IMR-90 (cell line): Measurements from ENCODE around the gene HK3. TPM values are rescaled to one million over a fixed set of nuclear protein-coding genes. Genes with fewer than 3 reads are reported as not detected.

ENCODE experiments used
- ATAC-seq: fragments of 200-7000 bp; cut with Tn5 transposase; 2 replicates; pipeline ENCODE4 v1.9.1; 2020; ENCODE audit warnings: low read depth, mild to moderate bottlenecking, moderate library complexity
- BruUV-seq: library from RNA; stranded (reverse); fragments of 400-500 nt; replicated peaks from 2 replicates; lab custom pipeline; 2021; lab: Mats Ljungman, UMichigan
- CTCF ChIA-PET: fragments of 300-600 bp; formaldehyde crosslinking; extraction: SDS; loops from one replicate; lab custom pipeline; 2021; ENCODE audit warnings: antibody characterized with exemption; lab: Yijun Ruan, JAX
- POLR2A ChIA-PET: fragments of 300-600 bp; sonication (Branson Sonifier 250); formaldehyde crosslinking; loops from one replicate; lab custom pipeline; 2022; ENCODE audit warnings: antibody characterized with exemption; ENCODE audit not compliant: unreplicated experiment; lab: Charles Lee
- DNase-seq: peaks from one replicate; pipeline ENCODE4 v3.0.0; 2013
- H2AFZ ChIP-seq: replicated peaks from 2 replicates; pipeline ENCODE3; 2013; ENCODE audit warnings: low read length, mild to moderate bottlenecking; ENCODE audit not compliant: poor library complexity
- H2AK5ac ChIP-seq: 2 replicates; pipeline ENCODE4 v1.6.1; 2013; ENCODE audit warnings: low read depth, low read length, inconsistent platforms
- H2AK9ac ChIP-seq: replicated peaks from 2 replicates; pipeline ENCODE3; 2013; ENCODE audit warnings: mild to moderate bottlenecking, low read depth, low read length, moderate library complexity; ENCODE audit not compliant: poor library complexity
- H2BK120ac ChIP-seq: 2 replicates; pipeline ENCODE4 v1.6.1; 2013; ENCODE audit warnings: low read depth, low read length, inconsistent platforms
- H2BK15ac ChIP-seq: 3 replicates; pipeline ENCODE4 v1.6.1; 2013; ENCODE audit warnings: low read depth, low read length, inconsistent platforms
- H2BK20ac ChIP-seq: 2 replicates; pipeline ENCODE4 v1.6.1; 2013; ENCODE audit warnings: low read depth, mild to moderate bottlenecking, inconsistent platforms, low read length, moderate library complexity
- H2BK5ac ChIP-seq: 2 replicates; pipeline ENCODE4 v1.6.1; 2013; ENCODE audit warnings: mild to moderate bottlenecking, low read depth, low read length, inconsistent platforms; ENCODE audit not compliant: poor library complexity, severe bottlenecking
- H3K14ac ChIP-seq: replicated peaks from 2 replicates; pipeline ENCODE4 v1.6.1; 2013; ENCODE audit warnings: low read depth, low read length, inconsistent platforms
- H3K18ac ChIP-seq: 2 replicates; pipeline ENCODE4 v1.6.1; 2013; ENCODE audit warnings: low read depth, low read length, control low read depth
- H3K23ac ChIP-seq: 2 replicates; pipeline ENCODE4 v1.6.1; 2013; ENCODE audit warnings: low read depth, low read length, inconsistent platforms
- H3K27ac ChIP-seq: 2 replicates; pipeline ENCODE4 v1.5.1; 2013; ENCODE audit warnings: mild to moderate bottlenecking, control low read depth, low read length; ENCODE audit not compliant: insufficient read depth
- H3K27me3 ChIP-seq: 2 replicates; pipeline ENCODE4 v1.6.1; 2013; ENCODE audit warnings: low read length; ENCODE audit not compliant: control insufficient read depth, insufficient read depth
- H3K36me3 ChIP-seq: 2 replicates; pipeline ENCODE4 v1.6.1; 2013; ENCODE audit warnings: low read length, mixed read lengths; ENCODE audit not compliant: control insufficient read depth, insufficient read depth
- H3K4ac ChIP-seq: 2 replicates; pipeline ENCODE4 v1.6.1; 2013; ENCODE audit warnings: low read depth, low read length, inconsistent platforms
- H3K4me1 ChIP-seq: 2 replicates; pipeline ENCODE4 v1.6.1; 2013; ENCODE audit warnings: low read length, mixed read lengths; ENCODE audit not compliant: control insufficient read depth, insufficient read depth
- H3K4me2 ChIP-seq: 2 replicates; pipeline ENCODE4 v1.6.1; 2013; ENCODE audit warnings: low read depth, mild to moderate bottlenecking, control low read depth, low read length, moderate library complexity
- H3K4me3 ChIP-seq: 2 replicates; pipeline ENCODE4 v1.5.1; 2013; ENCODE audit warnings: low read depth, mild to moderate bottlenecking, control low read depth, low read length, moderate library complexity; ENCODE audit not compliant: insufficient read depth
- H3K56ac ChIP-seq: 2 replicates; pipeline ENCODE4 v1.6.1; 2013; ENCODE audit warnings: low read length, inconsistent platforms; ENCODE audit not compliant: insufficient read depth; ENCODE audit errors: extremely low read depth
- H3K79me1 ChIP-seq, 2 experiments: 2 replicates each; pipeline ENCODE4 v1.6.1; 2013; ENCODE audit warnings: low read length in 2 of 2, inconsistent platforms in 1 of 2, low read depth in 1 of 2
- H3K9ac ChIP-seq: 2 replicates; pipeline ENCODE4 v1.6.1; 2013; ENCODE audit warnings: low read depth, low read length, control low read depth
- H3K9me1 ChIP-seq: 2 replicates; pipeline ENCODE4 v1.6.1; 2013; ENCODE audit warnings: low read length, inconsistent platforms; ENCODE audit not compliant: insufficient read depth
- H3K9me3 ChIP-seq: 2 replicates; pipeline ENCODE4 v1.6.1; 2013; ENCODE audit warnings: low read length; ENCODE audit not compliant: control insufficient read depth, insufficient read depth
- H4K20me1 ChIP-seq: 2 replicates; pipeline ENCODE4 v1.6.1; 2013; ENCODE audit warnings: low read length, inconsistent platforms; ENCODE audit not compliant: insufficient read depth
- H4K5ac ChIP-seq: 2 replicates; pipeline ENCODE4 v1.6.1; 2013; ENCODE audit warnings: mild to moderate bottlenecking, low read depth, low read length, control low read depth
- H4K8ac ChIP-seq, 2 experiments: 2 replicates each; pipeline ENCODE4 v1.6.1; 2013; ENCODE audit warnings: low read depth in 2 of 2, low read length in 2 of 2, control low read depth in 1 of 2, inconsistent platforms in 1 of 2
- H4K91ac ChIP-seq: 2 replicates; pipeline ENCODE4 v1.6.1; 2013; ENCODE audit warnings: low read depth, low read length, inconsistent platforms; ENCODE audit not compliant: insufficient read depth
- CHD1 ChIP-seq: IDR thresholded peaks from 2 replicates; pipeline ENCODE4 v1.6.1; 2012; ENCODE audit warnings: low read depth, low read length, improper control_type of control experiment
- FOS ChIP-seq: fragments of 150-350 bp; IDR thresholded peaks from 2 replicates; pipeline ENCODE4 v1.6.1; 2016; ENCODE audit warnings: low read depth, low read length
- MAZ ChIP-seq: IDR thresholded peaks from 2 replicates; pipeline ENCODE4 v1.6.1; 2012; ENCODE audit warnings: low read depth, mild to moderate bottlenecking, low read length, improper control_type of control experiment, moderate library complexity, borderline replicate concordance
- MXI1 ChIP-seq: IDR thresholded peaks from 2 replicates; pipeline ENCODE4 v1.6.1; 2012; ENCODE audit warnings: low read depth, mild to moderate bottlenecking, low read length, moderate library complexity, borderline replicate concordance
- NFE2L2 ChIP-seq: fragments of 150-350 bp; IDR thresholded peaks from 2 replicates; pipeline ENCODE4 v1.6.1; 2016; ENCODE audit warnings: low read depth, mild to moderate bottlenecking, low read length
- POLR2A ChIP-seq: IDR thresholded peaks from 2 replicates; pipeline ENCODE4 v1.6.1; 2012; ENCODE audit warnings: mild to moderate bottlenecking, low read depth, low read length
- RFX5 ChIP-seq: IDR thresholded peaks from 2 replicates; pipeline ENCODE4 v1.8.0; 2012; ENCODE audit warnings: low read depth, mild to moderate bottlenecking, low read length, moderate library complexity
- USF2 ChIP-seq: fragments of 150-350 bp; IDR thresholded peaks from 2 replicates; pipeline ENCODE4 v1.6.1; 2017; ENCODE audit warnings: mild to moderate bottlenecking, antibody characterized with exemption, low read length, low read depth
- WGBS, 2 experiments: methylation state at CpG; one replicate each; pipeline versions ENCODE4 v1.1.5 to v1.1.7; 2013; ENCODE audit warnings: missing lambda C conversion rate in 2 of 2; ENCODE audit not compliant: insufficient read length in 1 of 2; ENCODE audit errors: extremely low coverage in 2 of 2; 5-methylcytosine and 5-hydroxymethylcytosine counted together
- dilution Hi-C: fragments of 300-500 bp; cut with HindIII; formaldehyde crosslinking; loops from one replicate; pipeline ENCODE4 v1.14.3; 2018; ENCODE audit warnings: low sequenced_read_pairs; ENCODE audit not compliant: unreplicated experiment
- in situ Hi-C: fragments of 300-500 bp; cut with MboI; formaldehyde crosslinking; loops from 3 replicates; pipeline ENCODE4 v1.14.3; 2019; ENCODE audit warnings: low sequenced_read_pairs, inconsistent platforms, mixed read lengths
- intact Hi-C: fragments of 100-400 bp; cut with micrococcal nuclease; formaldehyde crosslinking; loops from 2 replicates; pipeline ENCODE4 v1.10.0; 2022
- polyA plus RNA-seq, 3 experiments: library from polyadenylated mRNA; depleted of rRNA; stranded (reverse); fragments of >200 nt; gene quantifications; 2 replicates each; pipeline ENCODE4 v1.2.3, GENCODE V29; 2012; ENCODE audit warnings: low replicate concordance in 1 of 3
- total RNA-seq: library from RNA; depleted of rRNA; stranded (reverse); fragments of >200 nt; gene quantifications from 2 replicates; pipeline ENCODE4 v1.2.3, GENCODE V29; 2012

HK3 gene
- total and polyA plus RNA-seq, 2 of the 4 experiments (the other 2 are of a cell fraction): not detected

- H4K91ac ChIP-seq: no peak overlapping the region
- no peak overlapping the region for H2BK5ac ChIP-seq
- H3K9ac ChIP-seq: no peak overlapping the region
- H3K56ac ChIP-seq: no peak overlapping the region
- CTCF ChIA-PET: no interaction called here
- in situ Hi-C loops (no loop called here), intact Hi-C loops (no loop called here), dilution Hi-C loops (no loop called here)
- no peak overlapping the region for H2AFZ ChIP-seq
- H3K9me1 ChIP-seq: no peaks in the 10 kb centered on the region
- no TSS peak for BruUV-seq
- no peaks in the 10 kb centered on the region for H3K4me1 ChIP-seq
- H3K27me3 ChIP-seq: peaks cover 51% of the 10 kb centered on the region
- no peak overlapping the region for H2BK120ac ChIP-seq
- 65% methylated on average over 2 of the region's 17 CpGs; no CpG with 5 or more reads in 1 of the 2 experiments for WGBS, 2 experiments
- H3K79me1 ChIP-seq: no peaks in the 10 kb centered on the region
- POLR2A ChIA-PET: no interaction called here
- ATAC-seq: no peak
- H3K18ac ChIP-seq: no peak overlapping the region
- H3K4ac ChIP-seq: no peak overlapping the region
- H3K23ac ChIP-seq: no peak overlapping the region
- H2BK20ac ChIP-seq: no peak overlapping the region
- no peak overlapping the region for H2AK9ac ChIP-seq
- no peaks in the 10 kb centered on the region for H4K20me1 ChIP-seq
- H2BK15ac ChIP-seq: no peak overlapping the region
- no peaks in the 10 kb centered on the region for H3K9me3 ChIP-seq
- no peak overlapping the region for H2AK5ac ChIP-seq
- no peak overlapping the region for H4K5ac ChIP-seq
- H3K4me3 ChIP-seq: no peak overlapping the region
- no peak overlapping the region for H3K14ac ChIP-seq
- H3K27ac ChIP-seq: no peak overlapping the region
- no peak overlapping the region for H4K8ac ChIP-seq
- no peaks in the 10 kb centered on the region for H3K36me3 ChIP-seq
- DNase-seq: no peak
- no peak overlapping the region for H3K4me2 ChIP-seq
- TF ChIP-seq MXI1 (no peak), CHD1 (no peak), MAZ (no peak), FOS (no peak), USF2 (no peak), NFE2L2 (no peak), RFX5 (no peak), POLR2A (no peak)
These were observed 47.1 kb downstream of the HK3 start for GRCh38 chr5:176851871-176852658.
